Astrocyte (in vitro differentiated cells and primary cell): ENCODE measurements around the gene MCL1.

Source experiments
- EZH2 ChIP-seq: IDR thresholded peaks from 2 replicates; pipeline ENCODE4 v1.6.1; 2012; ENCODE audit warnings: mild to moderate bottlenecking, low read length, inconsistent platforms; ENCODE audit not compliant: insufficient read depth
- TF ChIP-seq, protein P1 (sequence below): IDR thresholded peaks from 2 replicates; pipeline ENCODE4 v1.5.1; 2011; ENCODE audit warnings: low read depth, mild to moderate bottlenecking, inconsistent platforms, low read length, moderate library complexity; ENCODE audit not compliant: insufficient read depth

DNA sequence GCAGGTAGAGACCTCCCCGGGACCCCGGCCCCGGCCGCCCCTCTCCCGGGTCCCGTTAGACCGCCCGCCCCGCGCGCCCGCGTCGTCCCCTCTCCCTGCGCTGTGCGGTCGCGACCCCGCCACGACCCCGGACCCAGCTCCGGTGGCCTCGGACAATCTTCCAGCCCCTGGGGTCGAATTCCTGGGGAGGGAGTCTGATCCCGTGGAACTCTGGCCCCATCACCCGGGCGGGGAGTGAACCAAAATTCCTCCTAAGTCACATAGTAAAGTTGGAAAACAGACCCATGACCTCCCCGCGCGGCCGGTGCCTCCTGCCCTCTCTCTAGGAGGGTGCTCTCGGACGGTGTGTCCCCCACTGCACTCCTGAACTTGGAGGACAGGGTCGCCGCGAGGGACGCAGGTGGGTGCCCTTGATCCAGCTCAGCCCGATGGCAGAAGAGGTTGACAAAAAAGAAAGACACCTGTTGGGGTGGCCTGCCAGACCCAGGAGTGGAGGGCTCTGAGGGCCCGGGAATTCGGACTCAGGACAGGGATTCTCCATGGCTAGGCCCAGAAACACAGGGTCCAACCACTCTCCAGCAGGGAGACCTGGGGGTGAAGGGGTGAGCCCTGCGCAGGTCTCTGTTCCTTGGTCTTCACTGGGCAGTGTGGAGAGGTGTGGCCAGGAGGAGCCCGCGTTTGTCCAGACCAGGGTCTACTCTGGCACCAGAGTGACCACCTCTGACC, 29.8 kb downstream of the MCL1 start:
- TF ChIP-seq EZH2 = no peak
- TF ChIP-seq, protein P1, sequence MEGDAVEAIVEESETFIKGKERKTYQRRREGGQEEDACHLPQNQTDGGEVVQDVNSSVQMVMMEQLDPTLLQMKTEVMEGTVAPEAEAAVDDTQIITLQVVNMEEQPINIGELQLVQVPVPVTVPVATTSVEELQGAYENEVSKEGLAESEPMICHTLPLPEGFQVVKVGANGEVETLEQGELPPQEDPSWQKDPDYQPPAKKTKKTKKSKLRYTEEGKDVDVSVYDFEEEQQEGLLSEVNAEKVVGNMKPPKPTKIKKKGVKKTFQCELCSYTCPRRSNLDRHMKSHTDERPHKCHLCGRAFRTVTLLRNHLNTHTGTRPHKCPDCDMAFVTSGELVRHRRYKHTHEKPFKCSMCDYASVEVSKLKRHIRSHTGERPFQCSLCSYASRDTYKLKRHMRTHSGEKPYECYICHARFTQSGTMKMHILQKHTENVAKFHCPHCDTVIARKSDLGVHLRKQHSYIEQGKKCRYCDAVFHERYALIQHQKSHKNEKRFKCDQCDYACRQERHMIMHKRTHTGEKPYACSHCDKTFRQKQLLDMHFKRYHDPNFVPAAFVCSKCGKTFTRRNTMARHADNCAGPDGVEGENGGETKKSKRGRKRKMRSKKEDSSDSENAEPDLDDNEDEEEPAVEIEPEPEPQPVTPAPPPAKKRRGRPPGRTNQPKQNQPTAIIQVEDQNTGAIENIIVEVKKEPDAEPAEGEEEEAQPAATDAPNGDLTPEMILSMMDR = no peak
